GM18526 (cell line): ENCODE measurements around the gene ANKRD18A.

Experiments
- POLR2A ChIP-seq: IDR thresholded peaks from 3 replicates; pipeline ENCODE4 v1.6.1; 2011; ENCODE audit not compliant: insufficient read length; ENCODE audit errors: extremely low read depth

Gene ANKRD18A

GRCh38 chr9:38620483-38621433 lies at the start of gene ANKRD18A:
Gene ANKRD18A, minus strand, starts transcription at chr9:38620596. Its CDS starts 311 bp downstream, at chr9:38620285.
- peak; percentile 44 for TF ChIP-seq POLR2A

- TF ChIP-seq POLR2A, result no peak
Observed at GRCh38 chr9:38668791-38669466, 48.5 kb upstream of the ANKRD18A start.

GRCh38 chr9:38662763-38663593 lies 42.6 kb upstream of the ANKRD18A start:
- no peak for TF ChIP-seq POLR2A

GRCh38 chr9:38659538-38659937 lies 39.1 kb upstream of the ANKRD18A start:
- TF ChIP-seq POLR2A, result no peak

GRCh38 chr9:38656896-38657295 lies 36.5 kb upstream of the ANKRD18A start:
- TF ChIP-seq POLR2A, result no peak

- no peak for TF ChIP-seq POLR2A
Observed at GRCh38 chr9:38652486-38652885, 32.1 kb upstream of the ANKRD18A start.

- no peak for TF ChIP-seq POLR2A
Observed at GRCh38 chr9:38652044-38652443, 31.6 kb upstream of the ANKRD18A start.

GRCh38 chr9:38651400-38652042 lies 31.1 kb upstream of the ANKRD18A start:
- TF ChIP-seq POLR2A, result no peak

- TF ChIP-seq POLR2A, result no peak
Observed at GRCh38 chr9:38650564-38650963, 30.2 kb upstream of the ANKRD18A start.

- TF ChIP-seq POLR2A, result no peak
Observed at GRCh38 chr9:38649731-38650363, 29.5 kb upstream of the ANKRD18A start.

- no peak for TF ChIP-seq POLR2A
Observed at GRCh38 chr9:38644601-38645000, 24.2 kb upstream of the ANKRD18A start.

GRCh38 chr9:38643815-38644173 lies 23.4 kb upstream of the ANKRD18A start:
- TF ChIP-seq POLR2A, result no peak

- TF ChIP-seq POLR2A, result no peak
Observed at GRCh38 chr9:38642951-38643814, 22.8 kb upstream of the ANKRD18A start.

- TF ChIP-seq POLR2A, result no peak
Observed at GRCh38 chr9:38641985-38642864, 21.8 kb upstream of the ANKRD18A start.
